T-cell (primary cell): Measurements from ENCODE around the gene TSHZ3. TPM values are rescaled to one million over a fixed set of nuclear protein-coding genes. Genes with fewer than 3 reads are reported as not detected.

ENCODE experiments used
- ATAC-seq, 4 experiments: fragments of 200-7000 bp in 3 of 4; fragments of 150-1000 bp in 1 of 4; cut with Tn5 transposase; replicated peaks in 1 of 4; 1 replicate in 3 of 4; 2 replicates in 1 of 4; pipeline ENCODE4 v1.10.0; 2021; ENCODE audit warnings: moderate library complexity in 3 of 4, mild to moderate bottlenecking in 2 of 4, moderate number of reproducible peaks in 1 of 4
- CTCF ChIA-PET, 2 donors: fragments of 300-600 bp; sonication (Branson Sonifier 250); formaldehyde crosslinking; loops; one replicate each; lab custom pipeline; 2022; ENCODE audit warnings: antibody characterized with exemption in 2 of 2; lab: Charles Lee
- POLR2A ChIA-PET, 2 donors: fragments of 300-600 bp; sonication (Branson Sonifier 250); formaldehyde crosslinking; loops; one replicate each; lab custom pipeline; 2022; ENCODE audit warnings: antibody characterized with exemption in 2 of 2; lab: Charles Lee
- DNase-seq, 35 experiments: peaks; one replicate each; pipeline versions ENCODE4 v3.0.0 to v3.0.0-alpha.2; 2013 to 2023
- H3K27ac ChIP-seq: one replicate; pipeline ENCODE4 v1.5.1; 2013; ENCODE audit warnings: low read length
- H3K27me3 ChIP-seq, 2 experiments: replicated peaks in 1 of 2; 1 replicate in 1 of 2; 2 replicates in 1 of 2; pipeline versions ENCODE4 v1.6.1 to v1.7.0; 2013; ENCODE audit warnings: low read length in 1 of 2, mixed read lengths in 1 of 2; ENCODE audit not compliant: control insufficient read depth in 2 of 2, insufficient read depth in 2 of 2; ENCODE audit errors: extremely low read depth in 1 of 2
- H3K36me3 ChIP-seq, 2 donors: 1 replicate in 1 of 2; 2 replicates in 1 of 2; pipeline versions ENCODE4 v1.6.1 to v1.7.0; 2013; ENCODE audit warnings: low read length in 1 of 2; ENCODE audit not compliant: control insufficient read depth in 2 of 2, insufficient read depth in 1 of 2; ENCODE audit errors: extremely low read depth in 1 of 2
- H3K4me1 ChIP-seq, 2 experiments: 1 replicate in 1 of 2; 2 replicates in 1 of 2; pipeline versions ENCODE4 v1.6.1 to v1.7.0; 2013; ENCODE audit warnings: low read length in 2 of 2, mixed read lengths in 1 of 2; ENCODE audit not compliant: insufficient read depth in 2 of 2, control insufficient read depth in 1 of 2; ENCODE audit errors: extremely low read depth in 1 of 2
- H3K4me3 ChIP-seq, 2 donors: 1 replicate in 1 of 2; 2 replicates in 1 of 2; pipeline versions ENCODE4 v1.5.1 to v1.7.0; 2013; ENCODE audit warnings: mild to moderate bottlenecking in 2 of 2, low read length in 1 of 2, moderate library complexity in 1 of 2; ENCODE audit not compliant: control insufficient read depth in 1 of 2; ENCODE audit errors: extremely low read depth in 1 of 2
- H3K9me3 ChIP-seq: 2 replicates; pipeline ENCODE4 v1.7.0; 2013
- H3K27ac Mint-ChIP-seq, 2 donors: one replicate each; pipeline ENCODE4 v1.8.0; 2020 to 2021; ENCODE audit warnings: mild to moderate bottlenecking in 2 of 2, mixed read lengths in 2 of 2
- H3K27me3 Mint-ChIP-seq, 2 donors: one replicate each; pipeline ENCODE4 v1.8.0; 2021 to 2022; ENCODE audit warnings: mixed read lengths in 2 of 2
- H3K36me3 Mint-ChIP-seq: one replicate; pipeline ENCODE4 v1.8.0; 2021; ENCODE audit warnings: mixed read lengths
- H3K4me1 Mint-ChIP-seq, 3 donors: one replicate each; pipeline ENCODE4 v1.8.0; 2020 to 2022; ENCODE audit warnings: mixed read lengths in 3 of 3, mild to moderate bottlenecking in 1 of 3
- H3K4me3 Mint-ChIP-seq, 3 donors: one replicate each; pipeline ENCODE4 v1.8.0; 2020 to 2022; ENCODE audit warnings: mild to moderate bottlenecking in 3 of 3, mixed read lengths in 3 of 3, moderate library complexity in 3 of 3
- H3K9me3 Mint-ChIP-seq, 3 donors: one replicate each; pipeline ENCODE4 v1.8.0; 2020 to 2022; ENCODE audit warnings: mixed read lengths in 3 of 3
- WGBS: methylation state at CpG from one replicate; pipeline ENCODE4 v1.1.5; 2013; ENCODE audit warnings: missing lambda C conversion rate; ENCODE audit not compliant: insufficient coverage; 5-methylcytosine and 5-hydroxymethylcytosine counted together
- total RNA-seq, 35 experiments: library from RNA in 6 of 35; stranded (reverse) in 6 of 35; fragments of 120-200 nt in 1 of 35; gene quantifications; one replicate each; pipeline versions ENCODE4 v1.2.1 to v1.2.4 and lab custom pipeline; 2013 to 2026

Gene TSHZ3
- total RNA-seq, 5 donors from 2014 or later (not counting 1 experiment from before 2014, with no cell fraction given): 0.18 to 1.4 (median 0.54) TPM

DNA sequence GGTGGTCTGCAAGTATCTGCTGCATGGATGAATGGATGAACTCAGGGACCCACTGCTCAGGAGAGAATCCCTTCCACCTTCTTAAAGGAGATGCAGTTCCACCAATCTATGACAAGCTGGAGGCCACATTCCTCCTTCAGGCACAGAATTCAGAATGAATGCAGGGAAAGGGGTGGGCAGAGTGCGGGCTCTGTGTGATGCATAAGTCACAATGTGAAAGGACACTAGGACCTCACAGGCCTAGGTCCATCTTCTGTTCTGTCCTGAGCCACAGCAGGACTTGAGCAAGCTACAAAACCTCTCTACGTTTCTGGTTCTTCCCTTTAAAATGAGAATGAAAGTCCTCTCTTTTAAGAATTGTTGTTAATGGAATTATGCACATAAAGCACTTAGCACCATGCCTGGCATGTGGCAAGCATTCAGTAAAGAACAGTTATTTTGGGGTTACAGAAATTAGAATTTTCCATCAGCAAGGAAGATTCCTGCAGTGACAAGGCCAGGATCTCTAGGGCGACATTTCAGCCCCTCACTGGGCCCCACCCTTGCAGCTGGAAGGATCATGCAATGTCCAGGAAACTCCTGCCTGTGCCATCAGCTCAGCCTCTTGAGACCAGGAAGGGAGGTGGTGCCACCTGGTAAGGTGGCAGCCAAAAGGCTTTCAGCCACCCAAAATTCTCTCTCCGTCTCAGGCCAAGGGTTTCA is 38.7 kb downstream of the TSHZ3 start:
- H3K4me1 Mint-ChIP-seq: no peaks in the 10 kb centered on the region
- H3K4me3 Mint-ChIP-seq: no peak overlapping the region
- Histone ChIP-seq H3K27me3 (peaks cover 0 to 21% of the 10 kb centered on the region in 2 experiments), H3K9me3 (no peaks in the 10 kb centered on the region), H3K4me1 (no peaks in the 10 kb centered on the region), H3K4me3 (no peak overlapping the region), H3K36me3 (no peaks in the 10 kb centered on the region), H3K27ac (no peak overlapping the region)
- DNase-seq: no peak
- no peaks in the 10 kb centered on the region for H3K36me3 Mint-ChIP-seq
- H3K27ac Mint-ChIP-seq: no peak overlapping the region
- CTCF ChIA-PET: interaction anchor here in 1 of 2 donors (0.5 kb wide), 1 partner anchor 1259 kb away, joined by 5 read pairs; no protein-coding TSS in a partner anchor
- POLR2A ChIA-PET: no interaction called here
- peaks cover 3 to 6% of the 10 kb centered on the region in 2 donors for H3K27me3 Mint-ChIP-seq
- no peak for ATAC-seq
- 78% methylated on average over 1 of the region's 4 CpGs for WGBS
- H3K9me3 Mint-ChIP-seq: no peaks in the 10 kb centered on the region

DNA sequence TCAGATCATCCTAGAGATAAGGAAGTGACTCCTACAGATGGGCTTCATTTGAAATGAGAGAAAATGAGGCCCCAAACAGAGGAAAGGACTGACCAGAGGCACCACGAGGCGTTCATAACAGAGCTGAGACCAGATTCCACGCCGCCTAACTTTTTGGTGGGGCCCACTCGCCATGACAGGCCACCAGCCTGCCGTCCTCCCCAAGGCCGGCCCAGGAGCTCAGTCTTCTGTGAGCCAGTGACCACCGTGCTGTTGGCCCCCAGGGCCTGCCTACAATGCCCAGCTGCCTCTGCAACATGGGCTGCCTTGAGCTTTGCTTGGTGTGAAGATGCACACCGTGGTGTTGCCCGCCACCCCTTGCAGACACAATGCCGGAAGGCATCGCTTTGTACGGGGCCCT is 40.5 kb downstream of the TSHZ3 start:
- no peaks in the 10 kb centered on the region for H3K36me3 ChIP-seq
- H3K27me3 ChIP-seq: peaks cover 0 to 14% of the 10 kb centered on the region in 2 experiments
- no peak for DNase-seq
- Mint-ChIP-seq H3K27me3 (peaks cover 0 to 3% of the 10 kb centered on the region in 2 donors), H3K36me3 (no peaks in the 10 kb centered on the region), H3K27ac (no peak overlapping the region), H3K4me3 (no peak overlapping the region), H3K9me3 (no peaks in the 10 kb centered on the region), H3K4me1 (no peaks in the 10 kb centered on the region)
- CTCF ChIA-PET: no interaction called here
- H3K4me1 ChIP-seq: no peaks in the 10 kb centered on the region
- no peak overlapping the region for H3K4me3 ChIP-seq
- WGBS: 91% methylated on average over 13 of the region's 13 CpGs
- no peak overlapping the region for H3K27ac ChIP-seq
- ATAC-seq: no peak
- POLR2A ChIA-PET: no interaction called here
- no peaks in the 10 kb centered on the region for H3K9me3 ChIP-seq

DNA sequence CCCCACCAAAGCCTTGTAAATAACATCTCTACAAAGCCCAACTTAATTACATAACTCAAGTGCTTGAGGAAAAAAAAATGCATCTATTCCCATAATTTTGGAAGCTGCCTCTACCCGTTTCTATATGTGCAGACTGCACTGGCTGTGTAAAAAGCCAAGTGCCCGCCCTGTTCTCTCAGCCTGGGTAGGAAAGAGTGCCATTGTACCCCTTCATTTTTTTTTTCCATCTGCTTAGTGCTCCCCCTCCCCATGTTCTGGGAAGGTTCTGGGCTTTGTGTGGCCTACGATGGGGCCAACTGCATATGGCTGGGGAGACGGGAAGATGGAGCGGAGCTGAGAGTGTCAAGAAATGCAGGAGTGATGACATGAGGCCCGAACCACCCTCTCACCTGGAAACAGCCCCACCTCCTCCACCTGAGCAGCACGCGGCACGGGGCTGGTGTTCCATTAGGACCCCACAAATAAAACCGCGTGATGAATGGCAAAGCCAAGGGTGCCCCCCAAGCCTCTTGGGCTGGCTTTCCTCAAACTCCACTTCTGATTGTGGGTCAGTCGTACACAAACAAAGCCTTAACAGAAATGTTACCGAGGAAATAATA is 42.1 kb downstream of the TSHZ3 start:
- no peak for ATAC-seq
- Histone ChIP-seq H3K27me3 (peaks cover 0 to 14% of the 10 kb centered on the region in 2 experiments), H3K27ac (no peak overlapping the region), H3K36me3 (no peaks in the 10 kb centered on the region), H3K4me1 (no peaks in the 10 kb centered on the region), H3K4me3 (no peak overlapping the region), H3K9me3 (no peaks in the 10 kb centered on the region)
- H3K36me3 Mint-ChIP-seq: no peaks in the 10 kb centered on the region
- no peak overlapping the region for H3K4me3 Mint-ChIP-seq
- H3K27ac Mint-ChIP-seq: no peak overlapping the region
- H3K27me3 Mint-ChIP-seq: peaks cover 0 to 3% of the 10 kb centered on the region in 2 donors
- POLR2A ChIA-PET: no interaction called here
- WGBS: 95% methylated on average over 7 of the region's 13 CpGs
- no peak for DNase-seq
- CTCF ChIA-PET: no interaction called here
- H3K4me1 Mint-ChIP-seq: no peaks in the 10 kb centered on the region
- no peaks in the 10 kb centered on the region for H3K9me3 Mint-ChIP-seq

DNA sequence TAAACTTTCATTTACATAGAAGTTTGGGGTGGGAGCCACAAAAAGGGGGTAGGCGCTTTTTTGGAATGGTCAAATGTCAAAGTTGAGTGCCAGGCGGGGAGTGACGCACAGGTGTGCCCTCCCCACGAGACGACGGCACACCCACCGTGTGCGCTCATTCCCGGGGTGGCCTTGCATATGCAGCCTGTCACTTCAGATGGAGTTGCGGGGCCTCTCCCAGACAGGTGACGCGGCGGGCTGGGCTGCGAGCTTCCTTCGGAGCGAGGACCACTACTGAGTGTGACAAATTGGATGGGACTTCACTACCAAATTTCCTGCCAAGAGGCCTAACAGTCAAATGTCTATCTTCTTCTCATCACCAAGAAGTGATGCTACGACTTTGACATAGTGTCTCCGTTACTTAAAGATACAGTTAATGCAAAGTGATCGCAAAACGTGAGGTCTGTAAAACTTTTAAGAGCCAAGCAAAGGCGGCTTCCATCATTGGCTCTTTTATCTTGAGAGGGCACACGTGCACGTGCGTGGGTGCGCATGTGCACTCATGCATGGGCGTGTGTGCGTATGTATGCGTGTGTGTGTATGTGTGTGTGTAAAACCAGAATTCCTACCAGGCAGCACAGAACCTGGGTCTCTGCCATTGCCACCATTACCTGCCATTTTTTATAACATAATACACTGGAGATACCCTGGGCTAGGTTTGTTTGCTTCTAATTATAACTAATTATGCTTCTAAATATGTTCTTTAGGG is 43.1 kb downstream of the TSHZ3 start:
- DNase-seq: no peak
- no peaks in the 10 kb centered on the region for H3K4me1 Mint-ChIP-seq
- no peak overlapping the region for H3K4me3 Mint-ChIP-seq
- H3K9me3 ChIP-seq: no peaks in the 10 kb centered on the region
- no peak overlapping the region for H3K27ac Mint-ChIP-seq
- H3K4me3 ChIP-seq: no peak overlapping the region
- H3K27ac ChIP-seq: no peak overlapping the region
- no peaks in the 10 kb centered on the region for H3K9me3 Mint-ChIP-seq
- 96% methylated on average over 21 of the region's 28 CpGs for WGBS
- no peaks in the 10 kb centered on the region for H3K4me1 ChIP-seq
- POLR2A ChIA-PET: no interaction called here
- H3K27me3 ChIP-seq: peaks cover 0 to 14% of the 10 kb centered on the region in 2 experiments
- no peak for ATAC-seq
- no peaks in the 10 kb centered on the region for H3K36me3 Mint-ChIP-seq
- CTCF ChIA-PET: no interaction called here
- H3K36me3 ChIP-seq: no peaks in the 10 kb centered on the region
- H3K27me3 Mint-ChIP-seq: peaks cover 0 to 3% of the 10 kb centered on the region in 2 donors

DNA sequence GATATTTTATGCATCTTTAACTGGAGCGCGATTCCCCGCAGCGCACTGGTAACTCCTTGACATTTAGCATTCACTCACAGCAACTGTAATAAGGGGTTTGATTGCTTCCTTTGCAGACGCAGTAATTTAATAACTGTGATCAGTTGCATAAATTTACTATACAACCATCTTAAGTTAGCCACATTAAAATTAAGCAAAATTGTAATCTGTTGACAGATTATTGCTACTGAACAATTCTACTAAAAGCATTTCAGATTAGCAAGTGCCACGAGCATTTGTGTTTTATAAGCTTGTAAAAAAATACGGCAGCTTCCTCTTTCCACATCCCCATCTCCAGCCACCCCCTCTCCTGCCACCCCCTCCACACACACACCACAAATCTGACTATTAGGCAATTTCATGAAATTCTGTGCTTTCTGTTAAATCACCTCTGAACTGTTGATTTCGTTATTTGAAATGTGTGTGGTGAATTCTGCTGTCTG is 44.4 kb downstream of the TSHZ3 start:
- no peak for DNase-seq
- Mint-ChIP-seq H3K4me3 (no peak overlapping the region), H3K27ac (no peak overlapping the region), H3K36me3 (no peaks in the 10 kb centered on the region), H3K27me3 (peaks cover 0 to 3% of the 10 kb centered on the region in 2 donors), H3K4me1 (no peaks in the 10 kb centered on the region), H3K9me3 (no peaks in the 10 kb centered on the region)
- H3K36me3 ChIP-seq: no peaks in the 10 kb centered on the region
- peaks cover 0 to 14% of the 10 kb centered on the region in 2 experiments for H3K27me3 ChIP-seq
- no CpG with 5 or more reads among the region's 8 CpGs for WGBS
- no peak for ATAC-seq
- ChIA-PET POLR2A (no interaction called here), CTCF (no interaction called here)
- H3K4me1 ChIP-seq: no peaks in the 10 kb centered on the region
- no peak overlapping the region for H3K4me3 ChIP-seq
- no peaks in the 10 kb centered on the region for H3K9me3 ChIP-seq
- H3K27ac ChIP-seq: no peak overlapping the region

DNA sequence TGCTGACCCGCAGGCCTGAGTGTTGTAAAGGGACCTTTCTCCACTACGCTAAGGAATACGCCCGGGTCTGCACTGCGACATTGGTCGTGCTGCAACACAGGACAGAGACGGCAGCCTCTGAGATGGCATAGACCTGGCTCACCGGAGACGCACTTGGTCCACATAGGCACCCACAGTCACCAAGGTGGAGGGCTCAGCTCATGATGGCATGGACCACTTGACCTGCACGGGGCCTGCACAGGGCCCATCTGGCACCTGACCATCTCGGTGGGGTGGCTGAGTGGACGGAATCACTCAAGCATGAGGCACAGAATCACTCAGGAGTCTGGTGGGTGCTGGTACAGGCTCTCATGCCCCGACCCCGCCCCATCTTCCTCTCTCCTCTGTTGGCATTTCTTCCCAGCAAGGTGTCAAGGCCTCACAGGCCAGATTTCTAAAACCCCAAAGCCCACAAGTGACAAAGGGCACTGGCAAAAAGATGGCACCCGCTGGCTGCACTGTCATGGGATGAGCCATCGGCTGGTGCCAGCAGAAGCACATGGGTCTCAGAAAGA is 45.9 kb downstream of the TSHZ3 start:
- no peak overlapping the region for H3K4me3 ChIP-seq
- H3K9me3 Mint-ChIP-seq: no peaks in the 10 kb centered on the region
- DNase-seq (no peak), ATAC-seq (no peak)
- H3K27ac Mint-ChIP-seq: no peak overlapping the region
- no peaks in the 10 kb centered on the region for H3K4me1 Mint-ChIP-seq
- no peaks in the 10 kb centered on the region for H3K9me3 ChIP-seq
- ChIA-PET POLR2A (no interaction called here), CTCF (no interaction called here)
- peaks cover 0 to 5% of the 10 kb centered on the region in 2 donors for H3K27me3 Mint-ChIP-seq
- 98% methylated on average over 12 of the region's 16 CpGs for WGBS
- H3K4me1 ChIP-seq: no peaks in the 10 kb centered on the region
- H3K36me3 ChIP-seq: no peaks in the 10 kb centered on the region
- H3K36me3 Mint-ChIP-seq: no peaks in the 10 kb centered on the region
- peaks cover 0 to 4% of the 10 kb centered on the region in 2 experiments for H3K27me3 ChIP-seq
- no peak overlapping the region for H3K4me3 Mint-ChIP-seq
- H3K27ac ChIP-seq: no peak overlapping the region
